Subcutaneous adipose tissue (tissue), 4 donors: Measurements from ENCODE around the gene CYP2A7. TPM values are rescaled to one million over a fixed set of nuclear protein-coding genes. Genes with fewer than 3 reads are reported as not detected.
"Not testable (repeated sequence)": the region's sequence is repeated elsewhere in the genome, so short reads cannot be mapped to it uniquely, and the experiment has no call there.

Source experiments
- CTCF ChIP-seq: fragments of 450-650 bp; IDR thresholded peaks from one replicate; pipeline ENCODE4 v1.5.1; 2016; ENCODE audit warnings: low read depth, mild to moderate bottlenecking, control low read depth, antibody characterized with exemption, moderate library complexity
- total RNA-seq, 4 donors: library from RNA; depleted of rRNA; stranded (reverse); fragments of >200 nt; gene quantifications; one replicate each; pipeline ENCODE4 v1.1.0, GENCODE V29; 2016

Gene CYP2A7
- not detected for total RNA-seq

- TF ChIP-seq CTCF, result not testable (repeated sequence)
Observed at GRCh38 chr19:40882062-40882461, at the start of gene CYP2A7. Gene CYP2A7, minus strand, starts transcription at chr19:40882231. Its CDS starts 21 bp downstream, at chr19:40882210.

- TF ChIP-seq CTCF, result no peak
Observed at GRCh38 chr19:40928850-40929249, 46.8 kb upstream of the CYP2A7 start.

- no peak for TF ChIP-seq CTCF
Observed at GRCh38 chr19:40927567-40927966, 45.5 kb upstream of the CYP2A7 start.

- TF ChIP-seq CTCF, result no peak
Observed at GRCh38 chr19:40923934-40924391, 41.9 kb upstream of the CYP2A7 start.

GRCh38 chr19:40921005-40921897 is 39.2 kb upstream of the CYP2A7 start:
- TF ChIP-seq CTCF, result no peak

- no peak for TF ChIP-seq CTCF
Observed at GRCh38 chr19:40920300-40921004, 38.4 kb upstream of the CYP2A7 start.

- TF ChIP-seq CTCF, result no peak
Observed at GRCh38 chr19:40908976-40909375, 26.9 kb upstream of the CYP2A7 start.
